ENCODE results near the gene PPM1A. TPM values are rescaled to one million over a fixed set of nuclear protein-coding genes. Genes with fewer than 3 reads are reported as not detected.
A peak's percentile ranks its signal among the peaks of the same experiment; 100 is the strongest.

The PPM1A gene
- total and polyA plus RNA-seq, 9 of the 15 experiments (the other 6 are each of a cell fraction or from before 2014, with no cell fraction given): 5.5 to 23.9 (median 15.2) TPM

GRCh38 chr14:60276347-60276746, 27.3 kb downstream of the PPM1A start (continued):
- TF ChIP-seq U2AF1 (optimal IDR thresholded peaks at IDR 0.05; ENCODE audit: low read depth, low read length) (no peak), ZNF512 (tag; IDR thresholded peaks at IDR 0.05) (no peak)

DNA sequence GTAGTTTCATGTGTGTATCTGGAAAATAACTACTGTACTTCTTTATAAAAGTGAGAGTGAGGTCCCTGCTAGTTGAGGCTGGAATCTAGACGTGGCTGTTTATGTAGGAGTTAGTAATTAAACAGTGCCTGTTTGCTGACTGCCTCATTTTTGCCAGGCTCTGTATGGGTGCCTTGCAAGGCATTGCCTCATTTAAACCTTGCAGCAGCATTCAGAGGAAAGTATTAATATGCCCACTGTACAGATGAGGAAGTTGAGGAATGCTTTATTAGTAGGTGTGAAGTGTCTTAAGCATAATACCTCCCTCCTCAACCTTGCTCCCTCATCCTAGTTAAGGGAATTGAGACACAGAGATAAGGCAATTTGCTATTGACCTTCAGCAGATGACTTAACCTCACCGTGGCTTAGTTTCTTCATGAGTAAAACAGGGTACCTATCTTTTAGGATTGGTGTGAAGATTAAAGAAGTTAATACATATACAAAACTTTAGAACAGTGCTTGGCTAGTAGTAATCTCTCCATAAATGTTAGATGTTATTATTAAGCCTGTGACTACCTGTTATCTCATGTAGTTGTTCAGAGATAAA, 28.7 kb downstream of the PPM1A start:
- Histone ChIP-seq H3K9me1 (ENCODE audit: control insufficient read depth, insufficient read depth, low read length) (no peaks in the 10 kb centered on the region), H3K27me3 (ENCODE audit: control insufficient read depth in 2 of 2, insufficient read depth in 2 of 2, low read length in 2 of 2) (no peaks in the 10 kb centered on the region), H3K9ac (ENCODE audit: insufficient read depth in 1 of 2, low read depth in 2 of 2, low read length in 2 of 2) (no peak overlapping the region), H3K36me3 (ENCODE audit: control insufficient read depth, insufficient read depth, low read length) (peaks cover 5% of the 10 kb centered on the region; the same call in 1 of the 3 replicates), H3K4me1 (replicated peaks in 1 of 2; ENCODE audit: control insufficient read depth in 2 of 2, insufficient read depth in 2 of 2, low read length in 2 of 2) (peaks cover 6 to 13% of the 10 kb centered on the region in 2 experiments; a peak in 3 of 5 replicates), H3K9me3 (replicated peaks; ENCODE audit: control insufficient read depth, insufficient read depth, low read depth, low read length) (no peaks in the 10 kb centered on the region), H3K27ac (ENCODE audit: extremely low read depth, low read depth, low read length) (no peak overlapping the region), H3K4me2 (ENCODE audit: insufficient read depth, low read length) (no peak overlapping the region), H3K4me3 (no peak overlapping the region), H2AFZ (ENCODE audit: low read depth, low read length) (no peak overlapping the region), H4K20me1 (replicated peaks; ENCODE audit: control insufficient read depth, insufficient read depth, low read length) (no peaks in the 10 kb centered on the region), H3K79me2 (ENCODE audit: control insufficient read depth, insufficient read depth, low read length) (peaks cover 72% of the 10 kb centered on the region)
- DNase-seq (ENCODE audit: extremely low read depth in 1 of 4, low spot score in 3 of 4) (no peak), FAIRE-seq (no peak), ATAC-seq (no peak)
- POLR2A ChIA-PET: no interaction called here
- intact Hi-C loops (cut with micrococcal nuclease): no loop called here
- 51% methylated on average over 2 of the region's 2 CpGs for WGBS (ENCODE audit: insufficient coverage, low coverage, missing lambda C conversion rate)
- CTCF ChIA-PET (ENCODE audit: low intra/inter-chr PET ratio): no interaction called here
- no TSS peak for BruUV-seq (replicated peaks)
- in situ Hi-C loops (cut with MboI): no loop called here
- TF ChIP-seq RBM25 (IDR thresholded peaks at IDR 0.05; ENCODE audit: low read depth, low read length, severe bottlenecking) (peak; percentile 65), ZFP1 (CRISPR knock-in tag; IDR thresholded peaks at IDR 0.05) (no peak), EP300 (IDR thresholded peaks at IDR 0.05; ENCODE audit: low read length) (no peak), BCOR (IDR thresholded peaks at IDR 0.05) (peak; percentile 36; the same call in 1 of the 2 replicates)

Measured in K562 (cell line).